ENCODE results near the gene VSNL1.

Gene VSNL1

GRCh38 chr2:17522303-17522702 lies 18.2 kb upstream of the VSNL1 start:
- no peak for DNase-seq (ENCODE audit: extremely low read depth, insufficient read length)
- H3K27me3 ChIP-seq (replicated peaks; ENCODE audit: control insufficient read depth, insufficient read depth, low read length) = no peaks in the 10 kb centered on the region
- H3K36me3 ChIP-seq (ENCODE audit: control insufficient read depth, insufficient read depth, low read length) = no peaks in the 10 kb centered on the region
- H3K4me3 ChIP-seq (replicated peaks; ENCODE audit: low read depth, low read length) = no peak overlapping the region
- no peak for TF ChIP-seq CTCF (IDR thresholded peaks at IDR 0.05; ENCODE audit: insufficient read depth, low read length, poor library complexity, severe bottlenecking)

DNA sequence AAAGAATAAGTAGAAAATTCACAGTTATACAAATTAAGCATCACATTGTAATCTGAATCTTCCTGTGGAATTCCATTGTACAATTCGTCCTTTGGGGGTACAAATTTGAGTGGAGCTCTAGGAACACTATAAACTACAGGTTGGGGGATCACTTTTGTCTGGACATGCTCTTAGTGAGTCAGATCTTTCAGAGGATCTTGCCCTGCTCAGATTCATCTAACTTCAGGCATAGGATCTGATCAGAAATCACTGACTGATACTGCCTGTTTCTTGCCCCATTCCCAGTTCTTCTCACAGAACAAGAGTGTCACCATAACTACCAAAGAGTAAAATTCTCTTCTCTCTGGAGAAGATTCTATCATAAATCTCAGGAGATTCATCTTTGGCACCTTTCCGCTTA lies 10.7 kb upstream of the VSNL1 start:
- TF ChIP-seq CTCF (IDR thresholded peaks at IDR 0.05; ENCODE audit: insufficient read depth, low read length, poor library complexity, severe bottlenecking) = no peak
- peaks cover 1% of the 10 kb centered on the region for H3K27me3 ChIP-seq (replicated peaks; ENCODE audit: control insufficient read depth, insufficient read depth, low read length)
- H3K4me3 ChIP-seq (replicated peaks; ENCODE audit: low read depth, low read length) = no peak overlapping the region
- DNase-seq (ENCODE audit: extremely low read depth, insufficient read length) = no peak
- H3K36me3 ChIP-seq (ENCODE audit: control insufficient read depth, insufficient read depth, low read length) = no peaks in the 10 kb centered on the region

DNA sequence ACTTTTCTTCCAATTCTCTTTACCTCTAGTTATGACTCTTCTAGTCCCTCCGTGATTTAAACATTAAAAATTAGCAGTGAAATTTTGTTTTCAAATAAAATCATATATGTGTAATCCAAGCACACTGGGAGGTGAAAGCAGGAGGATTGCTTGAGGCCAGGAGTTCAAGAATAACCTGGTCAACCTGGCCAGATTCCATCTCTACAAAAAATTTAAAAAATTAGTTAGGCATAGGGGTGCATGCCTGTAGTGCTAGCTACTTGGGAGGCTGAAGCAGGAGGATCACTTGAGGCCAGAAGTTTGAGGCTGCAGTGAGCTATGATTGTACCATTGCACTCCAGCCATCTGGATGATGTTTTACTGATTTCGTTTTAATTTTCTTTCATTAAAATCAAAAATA lies 7.0 kb upstream of the VSNL1 start:
- no peak for DNase-seq (ENCODE audit: extremely low read depth, insufficient read length)

GRCh38 chr2:17536416-17536815 lies 4.1 kb upstream of the VSNL1 start:
- Histone ChIP-seq H3K36me3 (ENCODE audit: control insufficient read depth, insufficient read depth, low read length) (no peaks in the 10 kb centered on the region), H3K27me3 (replicated peaks; ENCODE audit: control insufficient read depth, insufficient read depth, low read length) (peaks cover 2% of the 10 kb centered on the region), H3K4me3 (replicated peaks; ENCODE audit: low read depth, low read length) (no peak overlapping the region)
- no peak for DNase-seq (ENCODE audit: extremely low read depth, insufficient read length)
- no peak for TF ChIP-seq CTCF (IDR thresholded peaks at IDR 0.05; ENCODE audit: insufficient read depth, low read length, poor library complexity, severe bottlenecking)

More for the DNA sequence above, 7.0 kb upstream of the VSNL1 start:
- peaks cover under 1% of the 10 kb centered on the region for H3K27me3 ChIP-seq (replicated peaks; ENCODE audit: control insufficient read depth, insufficient read depth, low read length)
- TF ChIP-seq CTCF (IDR thresholded peaks at IDR 0.05; ENCODE audit: insufficient read depth, low read length, poor library complexity, severe bottlenecking) = no peak
- no peaks in the 10 kb centered on the region for H3K36me3 ChIP-seq (ENCODE audit: control insufficient read depth, insufficient read depth, low read length)
- H3K4me3 ChIP-seq (replicated peaks; ENCODE audit: low read depth, low read length) = no peak overlapping the region

GRCh38 chr2:17538022-17538843 lies 2.3 kb upstream of the VSNL1 start:
- TF ChIP-seq CTCF (IDR thresholded peaks at IDR 0.05; ENCODE audit: insufficient read depth, low read length, poor library complexity, severe bottlenecking) = no peak
- H3K27me3 ChIP-seq (replicated peaks; ENCODE audit: control insufficient read depth, insufficient read depth, low read length) = peaks cover 2% of the 10 kb centered on the region
- DNase-seq (ENCODE audit: extremely low read depth, insufficient read length) = no peak

More at GRCh38 chr2:17538022-17538843, 2.3 kb upstream of the VSNL1 start:
- no peaks in the 10 kb centered on the region for H3K36me3 ChIP-seq (ENCODE audit: control insufficient read depth, insufficient read depth, low read length)
- peak overlapping the region; percentile 46 for H3K4me3 ChIP-seq (replicated peaks; ENCODE audit: low read depth, low read length)
